K562 (cell line): Measurements from ENCODE around the gene C1orf21. TPM values are rescaled to one million over a fixed set of nuclear protein-coding genes. Genes with fewer than 3 reads are reported as not detected.
"Not testable (repeated sequence)": the region's sequence is repeated elsewhere in the genome, so short reads cannot be mapped to it uniquely, and the experiment has no call there.

Experiments
- ATAC-seq: fragments of 200-7000 bp; cut with Tn5 transposase; 3 replicates; pipeline ENCODE4 v1.9.1; 2020; ENCODE audit warnings: moderate library complexity
- BruUV-seq: library from RNA; stranded (reverse); fragments of 400-500 nt; replicated peaks from 2 replicates; lab custom pipeline; 2021; lab: Mats Ljungman, UMichigan
- CTCF ChIA-PET: fragments of 300-600 bp; formaldehyde crosslinking; extraction: SDS; loops from one replicate; lab custom pipeline; 2021; ENCODE audit warnings: low intra/inter-chr PET ratio; lab: Yijun Ruan, JAX
- POLR2A ChIA-PET: fragments of 300-600, 350-650 bp; sonication (Branson Sonifier 250); formaldehyde crosslinking; extraction: SDS; loops from one replicate; lab custom pipeline; 2021; ENCODE audit warnings: antibody characterized with exemption, inconsistent platforms; lab: Yijun Ruan, JAX
- DNase-seq, 4 experiments: peaks; one replicate each; pipeline versions ENCODE4 v3.0.0 to v3.0.0-alpha.2; 2011 to 2018; ENCODE audit warnings: low spot score in 3 of 4, mixed read lengths in 3 of 4; ENCODE audit errors: extremely low read depth in 1 of 4
- FAIRE-seq: peaks from 2 replicates; lab custom pipeline; 2011; peaks lifted over from hg19 to GRCh38; lab: Jason Lieb, UNC
- H2AFZ ChIP-seq: 2 replicates; pipeline ENCODE4 v1.6.0; 2011; ENCODE audit warnings: low read depth, low read length, control low read depth, inconsistent platforms
- H3K27ac ChIP-seq: fragments of 200-600 bp; 3 replicates; pipeline ENCODE4 v1.8.0; 2011; ENCODE audit warnings: low read depth, mild to moderate bottlenecking, control low read depth, inconsistent platforms, low read length, moderate library complexity, mixed read lengths; ENCODE audit errors: extremely low read depth
- H3K27me3 ChIP-seq, 2 experiments: fragments of 300-600 bp in 1 of 2; 2 replicates in 1 of 2; 3 replicates in 1 of 2; pipeline versions ENCODE4 v1.6.0 to v1.8.0; 2011; ENCODE audit warnings: inconsistent platforms in 2 of 2, low read length in 2 of 2, mild to moderate bottlenecking in 1 of 2, mixed read lengths in 1 of 2, moderate library complexity in 1 of 2; ENCODE audit not compliant: control insufficient read depth in 2 of 2, insufficient read depth in 2 of 2
- H3K36me3 ChIP-seq: fragments of 300-600 bp; 3 replicates; pipeline ENCODE4 v1.8.0; 2011; ENCODE audit warnings: mild to moderate bottlenecking, low read length, inconsistent platforms; ENCODE audit not compliant: control insufficient read depth, insufficient read depth
- H3K4me1 ChIP-seq, 2 experiments: fragments of 200-600 bp in 1 of 2; replicated peaks in 1 of 2; 2 replicates in 1 of 2; 3 replicates in 1 of 2; pipeline versions ENCODE4 v1.5.1 to v1.8.0; 2011; ENCODE audit warnings: inconsistent platforms in 2 of 2, low read length in 2 of 2, mild to moderate bottlenecking in 1 of 2, mixed read lengths in 1 of 2, moderate library complexity in 1 of 2; ENCODE audit not compliant: control insufficient read depth in 2 of 2, insufficient read depth in 2 of 2
- H3K4me2 ChIP-seq: 2 replicates; pipeline ENCODE4 v1.6.1; 2011; ENCODE audit warnings: low read length, control low read depth, inconsistent platforms, mixed read lengths; ENCODE audit not compliant: insufficient read depth
- H3K4me3 ChIP-seq: fragments of 200-600 bp; sonication (generic), shearing (Covaris generic); 2 replicates; pipeline ENCODE4 v1.5.1; 2016; ENCODE audit warnings: control low read depth, inconsistent platforms
- H3K79me2 ChIP-seq: fragments of 200-600 bp; 3 replicates; pipeline ENCODE4 v1.8.0; 2011; ENCODE audit warnings: low read length, inconsistent platforms; ENCODE audit not compliant: control insufficient read depth, insufficient read depth
- H3K9ac ChIP-seq, 2 experiments: 2 replicates each; pipeline versions ENCODE4 v1.6.0 to v1.6.1; 2011; ENCODE audit warnings: low read depth in 2 of 2, low read length in 2 of 2, control low read depth in 1 of 2, inconsistent platforms in 1 of 2, mild to moderate bottlenecking in 1 of 2, mixed read lengths in 1 of 2; ENCODE audit not compliant: insufficient read depth in 1 of 2
- H3K9me1 ChIP-seq: one replicate; pipeline ENCODE4 v1.6.0; 2011; ENCODE audit warnings: inconsistent platforms, mild to moderate bottlenecking, low read length, moderate library complexity; ENCODE audit not compliant: control insufficient read depth, insufficient read depth
- H3K9me3 ChIP-seq: replicated peaks from 2 replicates; pipeline ENCODE4 v1.5.1; 2011; ENCODE audit warnings: low read depth, low read length, inconsistent platforms; ENCODE audit not compliant: control insufficient read depth, insufficient read depth
- H4K20me1 ChIP-seq: replicated peaks from 2 replicates; pipeline ENCODE4 v1.6.1; 2011; ENCODE audit warnings: low read length, inconsistent platforms, mixed read lengths; ENCODE audit not compliant: control insufficient read depth, insufficient read depth
- ASH1L ChIP-seq: fragments of 450-650 bp; IDR thresholded peaks from 2 replicates; pipeline ENCODE4 v1.6.1; 2018; ENCODE audit warnings: borderline replicate concordance, mild to moderate bottlenecking, low read depth; ENCODE audit not compliant: partially characterized antibody
- NUFIP1 ChIP-seq: fragments of 450-650 bp; IDR thresholded peaks from 2 replicates; pipeline ENCODE4 v1.6.1; 2018; ENCODE audit not compliant: partially characterized antibody
- PKNOX1 ChIP-seq: fragments of 450-650 bp; IDR thresholded peaks from 2 replicates; pipeline ENCODE4 v1.6.1; 2016
- SOX6 ChIP-seq: fragments of 450-650 bp; IDR thresholded peaks from 2 replicates; pipeline ENCODE4 v1.6.1; 2014; ENCODE audit warnings: mild to moderate bottlenecking
- ZBTB34 ChIP-seq: fragments of 250-450 bp; sonication (Bioruptor Pico); IDR thresholded peaks from 2 replicates; pipeline ENCODE4 v1.8.0; 2021; ENCODE audit warnings: mild to moderate bottlenecking, moderate library complexity
- WGBS: fragments of 100-300 bp; shearing (Covaris generic); methylation state at CpG from one replicate; pipeline ENCODE4 v1.1.6; 2016; ENCODE audit warnings: low coverage, mixed read lengths; ENCODE audit not compliant: insufficient coverage; ENCODE audit errors: missing lambda C conversion rate; 5-methylcytosine and 5-hydroxymethylcytosine counted together
- in situ Hi-C: fragments of 300-500 bp; cut with MboI; formaldehyde crosslinking; loops from 4 replicates; pipeline ENCODE4 v1.15.0; 2018; ENCODE audit warnings: inconsistent platforms, mixed read lengths
- intact Hi-C: fragments of 100-400 bp; cut with micrococcal nuclease; formaldehyde crosslinking; loops from 2 replicates; pipeline ENCODE4 v1.14.2; 2022
- polyA plus RNA-seq, 8 experiments: library from polyadenylated mRNA; depleted of rRNA in 4 of 8; stranded (reverse) in 5 of 8; unstranded in 3 of 8; fragments of >200 nt; fragmentation: Nextera tagmentation in 2 of 8; fragmentation: Illumina TruSeq in 1 of 8; extraction: Ambion mirVana in 2 of 8; extraction: Trizol in 1 of 8; gene quantifications; 2 replicates each; pipeline versions ENCODE4 v1.2.1 to v1.2.3, GENCODE V29; 2011 to 2014; ENCODE audit warnings: inconsistent platforms in 1 of 8, missing spikeins in 1 of 8
- total RNA-seq, 7 experiments: library from RNA; depleted of rRNA in 6 of 7; stranded (reverse); fragments of >200 nt in 6 of 7; fragmentation: Illumina TruSeq in 2 of 7; extraction: Trizol in 2 of 7; gene quantifications; 2 replicates each; pipeline versions ENCODE4 v1.2.1 to v1.2.3, GENCODE V29; 2011 to 2021; ENCODE audit warnings: low replicate concordance in 1 of 7
- TF ChIP-seq, protein P1 (sequence below), 2 experiments: fragments of 450-650 bp; IDR thresholded peaks; 2 replicates each; pipeline ENCODE4 v1.6.1; 2016; ENCODE audit warnings: mild to moderate bottlenecking in 2 of 2, borderline replicate concordance in 1 of 2, low read depth in 1 of 2, moderate library complexity in 1 of 2
- TF ChIP-seq, protein P2 (sequence below): sonication (generic); formaldehyde crosslinking; IDR thresholded peaks from 2 replicates; pipeline ENCODE4 v1.8.1; 2023; ENCODE audit warnings: mild to moderate bottlenecking, missing genetic modification reagents

The C1orf21 gene
- total and polyA plus RNA-seq, 9 of the 15 experiments (the other 6 are each of a cell fraction or from before 2014, with no cell fraction given) = under 0.01 to 0.31 (median 0.07) TPM

GRCh38 chr1:184610876-184611595 lies 224.2 kb downstream of the C1orf21 start (continued):
- TF ChIP-seq, protein P1, sequence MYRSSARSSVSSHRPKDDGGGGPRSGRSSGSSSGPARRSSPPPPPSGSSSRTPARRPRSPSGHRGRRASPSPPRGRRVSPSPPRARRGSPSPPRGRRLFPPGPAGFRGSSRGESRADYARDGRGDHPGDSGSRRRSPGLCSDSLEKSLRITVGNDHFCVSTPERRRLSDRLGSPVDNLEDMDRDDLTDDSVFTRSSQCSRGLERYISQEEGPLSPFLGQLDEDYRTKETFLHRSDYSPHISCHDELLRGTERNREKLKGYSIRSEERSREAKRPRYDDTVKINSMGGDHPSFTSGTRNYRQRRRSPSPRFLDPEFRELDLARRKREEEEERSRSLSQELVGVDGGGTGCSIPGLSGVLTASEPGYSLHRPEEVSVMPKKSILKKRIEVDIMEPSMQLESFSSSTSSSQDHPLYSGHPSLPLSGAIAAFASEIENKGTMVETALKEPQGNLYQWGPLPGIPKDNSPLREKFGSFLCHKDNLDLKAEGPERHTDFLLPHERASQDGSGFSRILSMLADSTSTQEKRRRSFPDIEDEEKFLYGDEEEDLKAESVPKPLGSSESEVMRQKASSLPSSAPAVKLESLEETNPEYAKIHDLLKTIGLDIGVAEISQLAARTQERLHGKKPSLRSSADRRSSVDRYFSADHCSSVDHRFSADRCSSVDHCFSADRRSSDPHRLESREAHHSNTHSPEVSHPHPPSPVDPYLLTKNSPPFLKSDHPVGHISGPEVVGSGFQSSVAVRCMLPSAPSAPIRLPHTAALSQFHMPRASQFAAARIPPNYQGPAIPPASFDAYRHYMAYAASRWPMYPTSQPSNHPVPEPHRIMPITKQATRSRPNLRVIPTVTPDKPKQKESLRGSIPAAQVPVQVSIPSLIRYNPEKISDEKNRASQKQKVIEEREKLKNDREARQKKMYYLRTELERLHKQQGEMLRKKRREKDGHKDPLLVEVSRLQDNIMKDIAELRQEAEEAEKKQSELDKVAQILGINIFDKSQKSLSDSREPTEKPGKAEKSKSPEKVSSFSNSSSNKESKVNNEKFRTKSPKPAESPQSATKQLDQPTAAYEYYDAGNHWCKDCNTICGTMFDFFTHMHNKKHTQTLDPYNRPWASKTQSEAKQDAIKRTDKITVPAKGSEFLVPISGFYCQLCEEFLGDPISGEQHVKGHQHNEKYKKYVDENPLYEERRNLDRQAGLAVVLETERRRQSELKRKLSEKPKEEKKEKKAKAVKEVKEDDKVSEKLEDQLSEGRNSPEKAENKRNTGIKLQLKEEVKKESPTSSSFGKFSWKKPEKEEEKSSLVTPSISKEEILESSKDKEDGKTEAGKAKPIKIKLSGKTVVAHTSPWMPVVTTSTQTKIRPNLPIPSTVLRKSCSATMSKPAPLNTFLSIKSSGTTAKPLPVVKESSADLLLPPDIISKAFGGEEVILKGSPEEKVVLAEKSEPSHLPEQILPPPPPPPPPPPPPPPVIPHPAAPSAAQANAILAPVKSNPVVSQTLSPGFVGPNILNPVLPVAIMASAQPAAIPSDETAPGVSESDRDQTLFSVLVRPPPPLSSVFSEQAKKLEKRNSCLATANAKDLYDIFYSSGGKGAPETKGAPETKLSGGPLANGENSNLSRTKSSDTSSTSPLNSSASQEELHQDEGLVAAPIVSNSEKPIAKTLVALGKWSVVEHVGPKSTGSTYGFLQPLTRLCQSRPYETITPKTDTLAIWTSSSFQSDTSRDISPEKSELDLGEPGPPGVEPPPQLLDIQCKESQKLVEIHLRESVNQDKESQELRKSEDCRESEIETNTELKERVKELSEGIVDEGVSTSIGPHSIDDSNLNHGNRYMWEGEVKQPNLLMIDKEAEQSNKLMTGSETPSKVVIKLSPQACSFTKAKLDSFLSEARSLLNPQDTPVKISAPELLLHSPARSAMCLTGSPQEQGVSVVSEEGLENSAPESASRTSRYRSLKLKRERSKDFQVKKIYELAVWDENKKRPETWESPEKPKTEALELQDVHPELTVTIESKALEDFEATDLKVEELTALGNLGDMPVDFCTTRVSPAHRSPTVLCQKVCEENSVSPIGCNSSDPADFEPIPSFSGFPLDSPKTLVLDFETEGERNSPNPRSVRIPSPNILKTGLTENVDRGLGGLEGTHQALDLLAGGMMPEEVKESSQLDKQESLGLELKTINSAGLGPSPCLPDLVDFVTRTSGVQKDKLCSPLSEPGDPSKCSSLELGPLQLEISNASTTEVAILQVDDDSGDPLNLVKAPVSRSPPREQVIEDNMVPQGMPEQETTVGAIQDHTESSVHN (IDR thresholded peaks at IDR 0.05; ENCODE audit: borderline replicate concordance in 1 of 2, low read depth in 1 of 2) = no peak
- TF ChIP-seq, protein P2, sequence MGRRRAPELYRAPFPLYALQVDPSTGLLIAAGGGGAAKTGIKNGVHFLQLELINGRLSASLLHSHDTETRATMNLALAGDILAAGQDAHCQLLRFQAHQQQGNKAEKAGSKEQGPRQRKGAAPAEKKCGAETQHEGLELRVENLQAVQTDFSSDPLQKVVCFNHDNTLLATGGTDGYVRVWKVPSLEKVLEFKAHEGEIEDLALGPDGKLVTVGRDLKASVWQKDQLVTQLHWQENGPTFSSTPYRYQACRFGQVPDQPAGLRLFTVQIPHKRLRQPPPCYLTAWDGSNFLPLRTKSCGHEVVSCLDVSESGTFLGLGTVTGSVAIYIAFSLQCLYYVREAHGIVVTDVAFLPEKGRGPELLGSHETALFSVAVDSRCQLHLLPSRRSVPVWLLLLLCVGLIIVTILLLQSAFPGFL (CRISPR knock-in tag) = no peak
- TF ChIP-seq SOX6 (peak; percentile 10; the same call in 1 of the 2 replicates), NUFIP1 (no peak), ASH1L (no peak), ZBTB34 (CRISPR knock-in tag) (no peak), PKNOX1 (peak; percentile 17; the same call in 1 of the 2 replicates)

- H3K4me2 ChIP-seq, H3K27me3 ChIP-seq, intact Hi-C loops, CTCF ChIA-PET, H3K9ac ChIP-seq, H3K4me1 ChIP-seq, H3K9me1 ChIP-seq, H3K27ac ChIP-seq, H4K20me1 ChIP-seq, ATAC-seq, FAIRE-seq, BruUV-seq, H3K79me2 ChIP-seq, in situ Hi-C loops, H3K36me3 ChIP-seq, DNase-seq, H3K4me3 ChIP-seq, H2AFZ ChIP-seq, H3K9me3 ChIP-seq: not testable (repeated sequence)
- POLR2A ChIA-PET = interaction anchor here (1.3 to 3.0 kb wide), 2 partner anchors 11 to 16 kb away, joined by 4 to 13 read pairs; no protein-coding TSS in a partner anchor
- WGBS = 3% methylated on average over 5 of the region's 5 CpGs
These were observed 225.4 kb downstream of the C1orf21 start for GRCh38 chr1:184612229-184612628.
